GOT3 (cell line): Measurements from ENCODE around the gene LORICRIN.
A peak's percentile ranks its signal among the peaks of the same experiment; 100 is the strongest.
"Not testable (repeated sequence)": the region's sequence is repeated elsewhere in the genome, so short reads cannot be mapped to it uniquely, and the experiment has no call there.

Experiments
- DNase-seq: peaks from one replicate; lab custom pipeline; 2025; ENCODE audit warnings: mixed read lengths; lab: John Stamatoyannopoulos, UW

LORICRIN gene

GRCh38 chr1:153259387-153259786 is at the start of gene LORICRIN:
LORICRIN (plus strand) TSS chr1:153259687; CDS start chr1:153260950, 1,263 bp downstream.
- DNase-seq: no peak

GRCh38 chr1:153210206-153210605 is 49.3 kb upstream of the LORICRIN start:
- DNase-seq: no peak

- DNase-seq: no peak
These were observed 47.3 kb upstream of the LORICRIN start for GRCh38 chr1:153212201-153212600.

GRCh38 chr1:153213519-153213918 is 46.0 kb upstream of the LORICRIN start:
- no peak for DNase-seq

GRCh38 chr1:153217212-153217611 is 42.3 kb upstream of the LORICRIN start, which contains the start of gene PRR9:
PRR9 (plus strand) TSS chr1:153217584; CDS start chr1:153218145, 561 bp downstream.
- DNase-seq: no peak

- no peak for DNase-seq
These were observed 41.6 kb upstream of the LORICRIN start for GRCh38 chr1:153217744-153218416.

- DNase-seq: no peak
These were observed 38.7 kb upstream of the LORICRIN start for GRCh38 chr1:153220606-153221303.

- DNase-seq: peak; percentile 6
These were observed 36.2 kb upstream of the LORICRIN start for GRCh38 chr1:153223040-153223891.

GRCh38 chr1:153227810-153228209 is 31.7 kb upstream of the LORICRIN start:
- no peak for DNase-seq

GRCh38 chr1:153228491-153228890 is 31.0 kb upstream of the LORICRIN start:
- DNase-seq: no peak

- not testable (repeated sequence) for DNase-seq
These were observed 30.2 kb upstream of the LORICRIN start for GRCh38 chr1:153229076-153229829.

GRCh38 chr1:153231363-153231762 is 28.1 kb upstream of the LORICRIN start:
- DNase-seq: no peak

GRCh38 chr1:153231785-153232184 is 27.7 kb upstream of the LORICRIN start:
- no peak for DNase-seq

GRCh38 chr1:153232553-153232952 is 26.9 kb upstream of the LORICRIN start:
- DNase-seq: no peak

- no peak for DNase-seq
These were observed 26.0 kb upstream of the LORICRIN start for GRCh38 chr1:153233448-153233847.

- DNase-seq: no peak
These were observed 21.0 kb upstream of the LORICRIN start for GRCh38 chr1:153238527-153238926.

- DNase-seq: no peak
These were observed 17.3 kb upstream of the LORICRIN start for GRCh38 chr1:153242160-153242559.

- DNase-seq: no peak
These were observed 14.0 kb upstream of the LORICRIN start for GRCh38 chr1:153245466-153245865.

- DNase-seq: no peak
These were observed 13.5 kb upstream of the LORICRIN start for GRCh38 chr1:153246018-153246417.

GRCh38 chr1:153246825-153247224 is 12.7 kb upstream of the LORICRIN start:
- DNase-seq: no peak

GRCh38 chr1:153248176-153248879 is 11.2 kb upstream of the LORICRIN start:
- DNase-seq: no peak
